H9 (cell line): ENCODE measurements around the gene PCYT1A. TPM values are rescaled to one million over a fixed set of nuclear protein-coding genes. Genes with fewer than 3 reads are reported as not detected.

ENCODE experiments used
- DNase-seq: peaks from one replicate; pipeline ENCODE4 v3.0.0-alpha.2; 2017
- H2AFZ ChIP-seq: one replicate; pipeline ENCODE4 v1.6.1; 2013; ENCODE audit warnings: mild to moderate bottlenecking, low read length, control low read depth, moderate library complexity
- H2AK5ac ChIP-seq: 2 replicates; pipeline ENCODE4 v1.6.1; 2013; ENCODE audit warnings: low read length, control low read depth, mixed read lengths; ENCODE audit not compliant: insufficient read length
- H2BK120ac ChIP-seq: one replicate; pipeline ENCODE4 v1.6.1; 2013; ENCODE audit warnings: low read depth, mild to moderate bottlenecking, low read length, control low read depth, inconsistent platforms; ENCODE audit not compliant: poor library complexity, severe bottlenecking
- H2BK12ac ChIP-seq: 2 replicates; pipeline ENCODE4 v1.6.1; 2013; ENCODE audit warnings: low read length, control low read depth, mixed read lengths, low read depth; ENCODE audit not compliant: insufficient read length
- H2BK15ac ChIP-seq: 2 replicates; pipeline ENCODE4 v1.6.1; 2013; ENCODE audit warnings: low read depth, low read length, control low read depth
- H2BK20ac ChIP-seq: one replicate; pipeline ENCODE4 v1.6.1; 2013; ENCODE audit warnings: low read depth, mild to moderate bottlenecking, low read length, control low read depth, inconsistent platforms; ENCODE audit not compliant: poor library complexity, severe bottlenecking
- H2BK5ac ChIP-seq: 2 replicates; pipeline ENCODE4 v1.6.1; 2013; ENCODE audit warnings: low read length, control low read depth, mixed read lengths; ENCODE audit not compliant: insufficient read length
- H3K14ac ChIP-seq: 2 replicates; pipeline ENCODE4 v1.6.1; 2013; ENCODE audit warnings: low read length, control low read depth; ENCODE audit not compliant: insufficient read depth
- H3K18ac ChIP-seq: 2 replicates; pipeline ENCODE4 v1.6.1; 2013; ENCODE audit warnings: low read depth, mild to moderate bottlenecking, mixed read lengths, low read length, control low read depth; ENCODE audit not compliant: insufficient read length
- H3K23ac ChIP-seq: 2 replicates; pipeline ENCODE4 v1.6.1; 2013; ENCODE audit warnings: low read length, control low read depth, mixed read lengths, low read depth; ENCODE audit not compliant: insufficient read length
- H3K23me2 ChIP-seq: 2 replicates; pipeline ENCODE4 v1.6.1; 2013; ENCODE audit warnings: low read depth, mild to moderate bottlenecking, mixed read lengths, low read length, control low read depth; ENCODE audit not compliant: insufficient read length, poor library complexity, severe bottlenecking
- H3K27ac ChIP-seq: 2 replicates; pipeline ENCODE4 v1.5.1; 2013; ENCODE audit warnings: low read length, control low read depth, mixed read lengths, low read depth; ENCODE audit not compliant: insufficient read length
- H3K27me3 ChIP-seq: 2 replicates; pipeline ENCODE4 v1.6.1; 2013; ENCODE audit warnings: low read length, control low read depth, inconsistent platforms; ENCODE audit not compliant: insufficient read depth
- H3K4ac ChIP-seq: 2 replicates; pipeline ENCODE4 v1.6.1; 2013; ENCODE audit warnings: low read depth, mild to moderate bottlenecking, control low read depth, inconsistent platforms, low read length, moderate library complexity
- H3K4me1 ChIP-seq: 2 replicates; pipeline ENCODE4 v1.6.1; 2013; ENCODE audit warnings: low read length, control low read depth, inconsistent platforms; ENCODE audit not compliant: insufficient read depth
- H3K4me2 ChIP-seq: 2 replicates; pipeline ENCODE4 v1.6.1; 2013; ENCODE audit warnings: low read length, control low read depth, mixed read lengths; ENCODE audit not compliant: insufficient read length, insufficient read depth
- H3K56ac ChIP-seq: 2 replicates; pipeline ENCODE4 v1.6.1; 2013; ENCODE audit warnings: low read depth, mild to moderate bottlenecking, mixed read lengths, low read length, control low read depth; ENCODE audit not compliant: insufficient read length
- H3K79me1 ChIP-seq: 2 replicates; pipeline ENCODE4 v1.6.1; 2013; ENCODE audit warnings: low read depth, mild to moderate bottlenecking, moderate library complexity, low read length, control low read depth, inconsistent platforms; ENCODE audit not compliant: insufficient read depth, poor library complexity, severe bottlenecking
- H3K79me2 ChIP-seq: 2 replicates; pipeline ENCODE4 v1.6.1; 2013; ENCODE audit warnings: low read length, control low read depth, inconsistent platforms; ENCODE audit not compliant: insufficient read depth
- H3K9ac ChIP-seq: 2 replicates; pipeline ENCODE4 v1.6.1; 2013; ENCODE audit warnings: low read length, control low read depth, mixed read lengths; ENCODE audit not compliant: insufficient read length; ENCODE audit errors: extremely low read depth
- H3K9me3 ChIP-seq: one replicate; pipeline ENCODE4 v1.6.1; 2013; ENCODE audit warnings: low read depth, low read length, inconsistent platforms; ENCODE audit not compliant: control insufficient read depth
- H3T11ph ChIP-seq: one replicate; pipeline ENCODE4 v1.6.1; 2013; ENCODE audit warnings: mild to moderate bottlenecking, low read length, control low read depth, inconsistent platforms
- H4K20me1 ChIP-seq: one replicate; pipeline ENCODE4 v1.6.1; 2013; ENCODE audit not compliant: control insufficient read depth, insufficient read length, insufficient read depth
- H4K5ac ChIP-seq: 2 replicates; pipeline ENCODE4 v1.6.1; 2013; ENCODE audit warnings: low read depth, mild to moderate bottlenecking, mixed read lengths, low read length, control low read depth; ENCODE audit not compliant: insufficient read length
- H4K8ac ChIP-seq: replicated peaks from 2 replicates; pipeline ENCODE4 v1.6.1; 2013; ENCODE audit warnings: low read length, control low read depth, mixed read lengths, low read depth; ENCODE audit not compliant: insufficient read length
- H4K91ac ChIP-seq: 2 replicates; pipeline ENCODE4 v1.6.1; 2013; ENCODE audit warnings: low read depth, mild to moderate bottlenecking, moderate library complexity, mixed read lengths, low read length, control low read depth; ENCODE audit not compliant: insufficient read length
- H3K27ac Mint-ChIP-seq, 3 experiments: 2 replicates in 2 of 3; 3 replicates in 1 of 3; pipeline ENCODE4 v1.8.0; 2020 to 2021; ENCODE audit warnings: mixed read lengths in 3 of 3, mild to moderate bottlenecking in 1 of 3, moderate library complexity in 1 of 3
- H3K27me3 Mint-ChIP-seq: 2 replicates; pipeline ENCODE4 v1.8.0; 2021; ENCODE audit warnings: low read depth, mild to moderate bottlenecking, moderate library complexity, mixed read lengths
- H3K36me3 Mint-ChIP-seq, 3 experiments: 2 replicates in 2 of 3; 3 replicates in 1 of 3; pipeline ENCODE4 v1.8.0; 2020 to 2021; ENCODE audit warnings: low read depth in 3 of 3, mixed read lengths in 3 of 3; ENCODE audit not compliant: insufficient read depth in 1 of 3
- H3K4me1 Mint-ChIP-seq, 2 experiments: 2 replicates each; pipeline ENCODE4 v1.8.0; 2020; ENCODE audit warnings: mixed read lengths in 2 of 2
- H3K4me3 Mint-ChIP-seq, 2 experiments: 2 replicates in 1 of 2; 3 replicates in 1 of 2; pipeline ENCODE4 v1.8.0; 2020 to 2021; ENCODE audit warnings: mild to moderate bottlenecking in 2 of 2, mixed read lengths in 2 of 2, moderate library complexity in 1 of 2
- H3K9me3 Mint-ChIP-seq, 2 experiments: 2 replicates in 1 of 2; 3 replicates in 1 of 2; pipeline ENCODE4 v1.8.0; 2020; ENCODE audit warnings: mild to moderate bottlenecking in 2 of 2, mixed read lengths in 2 of 2, moderate library complexity in 1 of 2
- CTCF ChIP-seq: fragments of 200-600 bp; sonication (generic); conservative IDR thresholded peaks from 3 replicates; pipeline ENCODE4 v1.8.0; 2021; ENCODE audit warnings: antibody characterized with exemption, mild to moderate bottlenecking
- WGBS: extraction: QIAGEN DNeasy Blood & Tissue Kit; methylation state at CpG from one replicate; pipeline ENCODE4 v1.1.7; 2013; ENCODE audit warnings: missing lambda C conversion rate, low lambda C conversion rate, mixed read lengths; ENCODE audit not compliant: insufficient read length; ENCODE audit errors: extremely low coverage; 5-methylcytosine and 5-hydroxymethylcytosine counted together
- total RNA-seq: library from RNA; stranded (reverse); gene quantifications from 2 replicates; pipeline ENCODE4 v1.2.1, GENCODE V29; 2021

PCYT1A gene
- total RNA-seq, 1 experiment from 2014 or later, result 31.6 TPM

GRCh38 chr3:196215493-196216020, 72.0 kb downstream of the PCYT1A start:
- Mint-ChIP-seq H3K4me3 (peak overlapping the region in 1 of 2 experiments; percentile 54; a peak in 1 of 5 replicates), H3K36me3 (peaks cover 0 to 2% (median 0%) of the 10 kb centered on the region in 3 experiments; a peak in 1 of 7 replicates), H3K27me3 (peaks cover 1% of the 10 kb centered on the region), H3K4me1 (peaks cover 29 to 36% of the 10 kb centered on the region in 2 experiments), H3K27ac (no peak overlapping the region), H3K9me3 (no peaks in the 10 kb centered on the region)
- H3K56ac ChIP-seq, result no peak overlapping the region
- H3K23ac ChIP-seq, result no peak overlapping the region
- no peak overlapping the region for H3T11ph ChIP-seq
- no CpG with 5 or more reads among the region's 10 CpGs for WGBS
- no peak overlapping the region for H2AK5ac ChIP-seq
- H3K27me3 ChIP-seq, result no peaks in the 10 kb centered on the region
- no peak overlapping the region for H3K4ac ChIP-seq
- no peaks in the 10 kb centered on the region for H3K23me2 ChIP-seq
- no peak overlapping the region for H4K91ac ChIP-seq
- no peak overlapping the region for H4K8ac ChIP-seq
- no peak overlapping the region for H3K18ac ChIP-seq
- no peaks in the 10 kb centered on the region for H3K79me2 ChIP-seq
- no peaks in the 10 kb centered on the region for H3K79me1 ChIP-seq
- H3K9me3 ChIP-seq, result no peaks in the 10 kb centered on the region
- H2BK5ac ChIP-seq, result no peak overlapping the region
- H2BK120ac ChIP-seq, result no peak overlapping the region
- H3K4me2 ChIP-seq, result no peak overlapping the region
- H4K5ac ChIP-seq, result no peak overlapping the region
- TF ChIP-seq CTCF, result no peak
- no peak overlapping the region for H2AFZ ChIP-seq
- H2BK20ac ChIP-seq, result no peak overlapping the region
- H3K4me1 ChIP-seq, result 0 out of 2 replicates have a peak, but pooled peaks cover 2% of the 10 kb centered on the region
- H2BK12ac ChIP-seq, result no peak overlapping the region
- H4K20me1 ChIP-seq, result no peaks in the 10 kb centered on the region
- no peak overlapping the region for H3K9ac ChIP-seq
- H2BK15ac ChIP-seq, result no peak overlapping the region
- H3K14ac ChIP-seq, result no peak overlapping the region
- H3K27ac ChIP-seq, result no peak overlapping the region
- no peak for DNase-seq
